IMR-90 (cell line): ENCODE data around the gene TP53I11.

Experiments used
- BHLHE40 ChIP-seq: fragments of 150-350 bp; IDR thresholded peaks from 2 replicates; pipeline ENCODE4 v1.6.1; 2016; ENCODE audit warnings: mild to moderate bottlenecking, low read depth, low read length
- CHD1 ChIP-seq: IDR thresholded peaks from 2 replicates; pipeline ENCODE4 v1.6.1; 2012; ENCODE audit warnings: low read depth, low read length, improper control_type of control experiment
- FOS ChIP-seq: fragments of 150-350 bp; IDR thresholded peaks from 2 replicates; pipeline ENCODE4 v1.6.1; 2016; ENCODE audit warnings: low read depth, low read length
- MAZ ChIP-seq: IDR thresholded peaks from 2 replicates; pipeline ENCODE4 v1.6.1; 2012; ENCODE audit warnings: low read depth, mild to moderate bottlenecking, low read length, improper control_type of control experiment, moderate library complexity, borderline replicate concordance
- MXI1 ChIP-seq: IDR thresholded peaks from 2 replicates; pipeline ENCODE4 v1.6.1; 2012; ENCODE audit warnings: low read depth, mild to moderate bottlenecking, low read length, moderate library complexity, borderline replicate concordance
- NFE2L2 ChIP-seq: fragments of 150-350 bp; IDR thresholded peaks from 2 replicates; pipeline ENCODE4 v1.6.1; 2016; ENCODE audit warnings: low read depth, mild to moderate bottlenecking, low read length
- POLR2A ChIP-seq: IDR thresholded peaks from 2 replicates; pipeline ENCODE4 v1.6.1; 2012; ENCODE audit warnings: mild to moderate bottlenecking, low read depth, low read length
- RAD21 ChIP-seq: IDR thresholded peaks from 2 replicates; pipeline ENCODE4 v1.6.1; 2012; ENCODE audit warnings: low read length, improper control_type of control experiment
- RCOR1 ChIP-seq: IDR thresholded peaks from 2 replicates; pipeline ENCODE4 v1.6.1; 2012; ENCODE audit warnings: mild to moderate bottlenecking, low read length, improper control_type of control experiment; ENCODE audit not compliant: insufficient replicate concordance
- RFX5 ChIP-seq: IDR thresholded peaks from 2 replicates; pipeline ENCODE4 v1.8.0; 2012; ENCODE audit warnings: low read depth, mild to moderate bottlenecking, low read length, moderate library complexity
- SMC3 ChIP-seq: fragments of 150-350 bp; IDR thresholded peaks from 2 replicates; pipeline ENCODE4 v1.6.1; 2016; ENCODE audit warnings: low read depth, mild to moderate bottlenecking, antibody characterized with exemption, low read length, moderate library complexity
- TF ChIP-seq, protein P1 (sequence below): fragments of 150-350 bp; IDR thresholded peaks from 2 replicates; pipeline ENCODE4 v1.6.1; 2016; ENCODE audit warnings: low read depth, mild to moderate bottlenecking, low read length, moderate library complexity, borderline replicate concordance
- TF ChIP-seq, protein P2 (sequence below): conservative IDR thresholded peaks from 2 replicates; pipeline ENCODE4 v1.5.1; 2012; ENCODE audit warnings: mild to moderate bottlenecking, low read depth, low read length, improper control_type of control experiment
- TF ChIP-seq, protein P3 (sequence below): fragments of 150-350 bp; IDR thresholded peaks from 2 replicates; pipeline ENCODE4 v1.6.1; 2017; ENCODE audit warnings: mild to moderate bottlenecking, antibody characterized with exemption, low read length, low read depth

DNA sequence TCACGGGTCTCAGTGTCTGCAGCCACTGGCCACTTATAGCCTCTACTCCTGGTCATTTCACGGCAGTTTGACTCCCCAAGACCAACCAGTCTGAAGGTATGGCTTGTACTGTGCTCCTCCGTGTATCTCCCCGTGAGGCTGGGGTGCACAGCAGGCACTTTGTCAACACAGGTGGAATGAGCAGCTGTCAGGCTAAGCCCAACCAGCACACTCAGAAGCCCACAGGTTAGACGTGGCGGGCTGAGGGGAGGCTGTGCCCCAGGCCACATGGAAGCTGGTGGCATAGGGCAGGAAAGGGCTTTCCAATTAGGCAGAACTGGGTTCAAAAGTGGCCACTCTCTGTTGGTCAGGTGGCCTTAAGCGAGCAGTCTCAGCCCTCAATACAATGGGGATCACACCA lies 7.0 kb downstream of the TP53I11 start:
- TF ChIP-seq, protein P1, sequence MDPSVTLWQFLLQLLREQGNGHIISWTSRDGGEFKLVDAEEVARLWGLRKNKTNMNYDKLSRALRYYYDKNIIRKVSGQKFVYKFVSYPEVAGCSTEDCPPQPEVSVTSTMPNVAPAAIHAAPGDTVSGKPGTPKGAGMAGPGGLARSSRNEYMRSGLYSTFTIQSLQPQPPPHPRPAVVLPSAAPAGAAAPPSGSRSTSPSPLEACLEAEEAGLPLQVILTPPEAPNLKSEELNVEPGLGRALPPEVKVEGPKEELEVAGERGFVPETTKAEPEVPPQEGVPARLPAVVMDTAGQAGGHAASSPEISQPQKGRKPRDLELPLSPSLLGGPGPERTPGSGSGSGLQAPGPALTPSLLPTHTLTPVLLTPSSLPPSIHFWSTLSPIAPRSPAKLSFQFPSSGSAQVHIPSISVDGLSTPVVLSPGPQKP = no peak
- TF ChIP-seq, protein P2, sequence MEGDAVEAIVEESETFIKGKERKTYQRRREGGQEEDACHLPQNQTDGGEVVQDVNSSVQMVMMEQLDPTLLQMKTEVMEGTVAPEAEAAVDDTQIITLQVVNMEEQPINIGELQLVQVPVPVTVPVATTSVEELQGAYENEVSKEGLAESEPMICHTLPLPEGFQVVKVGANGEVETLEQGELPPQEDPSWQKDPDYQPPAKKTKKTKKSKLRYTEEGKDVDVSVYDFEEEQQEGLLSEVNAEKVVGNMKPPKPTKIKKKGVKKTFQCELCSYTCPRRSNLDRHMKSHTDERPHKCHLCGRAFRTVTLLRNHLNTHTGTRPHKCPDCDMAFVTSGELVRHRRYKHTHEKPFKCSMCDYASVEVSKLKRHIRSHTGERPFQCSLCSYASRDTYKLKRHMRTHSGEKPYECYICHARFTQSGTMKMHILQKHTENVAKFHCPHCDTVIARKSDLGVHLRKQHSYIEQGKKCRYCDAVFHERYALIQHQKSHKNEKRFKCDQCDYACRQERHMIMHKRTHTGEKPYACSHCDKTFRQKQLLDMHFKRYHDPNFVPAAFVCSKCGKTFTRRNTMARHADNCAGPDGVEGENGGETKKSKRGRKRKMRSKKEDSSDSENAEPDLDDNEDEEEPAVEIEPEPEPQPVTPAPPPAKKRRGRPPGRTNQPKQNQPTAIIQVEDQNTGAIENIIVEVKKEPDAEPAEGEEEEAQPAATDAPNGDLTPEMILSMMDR = no peak
- TF ChIP-seq RAD21 (no peak), CHD1 (no peak), FOS (no peak), POLR2A (no peak), MXI1 (no peak), SMC3 (no peak), NFE2L2 (no peak), RCOR1 (no peak), RFX5 (no peak), BHLHE40 (no peak), MAZ (no peak)
- TF ChIP-seq, protein P3, sequence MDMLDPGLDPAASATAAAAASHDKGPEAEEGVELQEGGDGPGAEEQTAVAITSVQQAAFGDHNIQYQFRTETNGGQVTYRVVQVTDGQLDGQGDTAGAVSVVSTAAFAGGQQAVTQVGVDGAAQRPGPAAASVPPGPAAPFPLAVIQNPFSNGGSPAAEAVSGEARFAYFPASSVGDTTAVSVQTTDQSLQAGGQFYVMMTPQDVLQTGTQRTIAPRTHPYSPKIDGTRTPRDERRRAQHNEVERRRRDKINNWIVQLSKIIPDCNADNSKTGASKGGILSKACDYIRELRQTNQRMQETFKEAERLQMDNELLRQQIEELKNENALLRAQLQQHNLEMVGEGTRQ = no peak
